A549 (cell line): ENCODE measurements around the gene ZNF423.

Source experiments
- CBX8 ChIP-seq: fragments of 200-600 bp; sonication (generic); IDR thresholded peaks from 2 replicates; pipeline ENCODE4 v1.6.1; 2016
- HOXB13 ChIP-seq: fragments of 250-450 bp; sonication (Bioruptor Pico); IDR thresholded peaks from 2 replicates; pipeline ENCODE4 v1.5.0; 2020; ENCODE audit warnings: low read depth, mild to moderate bottlenecking, moderate library complexity
- MYC ChIP-seq: IDR thresholded peaks from 2 replicates; pipeline ENCODE4 v1.6.1; 2012; ENCODE audit warnings: mild to moderate bottlenecking, inconsistent platforms, low read length, improper control_type of control experiment, borderline replicate concordance

GRCh38 chr16:49492896-49493626, 362.9 kb downstream of the ZNF423 start:
- TF ChIP-seq MYC (no peak), HOXB13 (CRISPR knock-in tag) (no peak), CBX8 (no peak)
